DMS53 treated with DMSO at 0.1 percent for 48 hours (cell line): ENCODE data around the gene ZFHX3.

ENCODE experiments used
- DNase-seq: peaks from one replicate; lab custom pipeline; 2025; ENCODE audit not compliant: unreplicated experiment; lab: John Stamatoyannopoulos, UW

Gene ZFHX3

GRCh38 chr16:72936408-72936807 is 111.5 kb downstream of the ZFHX3 start:
- no peak for DNase-seq

- no peak for DNase-seq
Measured at GRCh38 chr16:72935896-72936295, 112.0 kb downstream of the ZFHX3 start.

- DNase-seq, result no peak
Measured at GRCh38 chr16:72934636-72935403, 113.1 kb downstream of the ZFHX3 start.

- DNase-seq, result no peak
Measured at GRCh38 chr16:72932677-72933335, 115.1 kb downstream of the ZFHX3 start.

- no peak for DNase-seq
Measured at GRCh38 chr16:72932050-72932449, 115.9 kb downstream of the ZFHX3 start.

GRCh38 chr16:72930396-72930795 is 117.5 kb downstream of the ZFHX3 start:
- DNase-seq, result no peak

- DNase-seq, result peak; percentile 3
Measured at GRCh38 chr16:72928090-72928981, 119.6 kb downstream of the ZFHX3 start.

GRCh38 chr16:72927199-72928089 is 120.5 kb downstream of the ZFHX3 start:
- peak; percentile 32 for DNase-seq

- DNase-seq, result no peak
Measured at GRCh38 chr16:72926177-72927070, 121.5 kb downstream of the ZFHX3 start.

- no peak for DNase-seq
Measured at GRCh38 chr16:72925631-72925979, 122.3 kb downstream of the ZFHX3 start.

GRCh38 chr16:72924927-72925630 is 122.8 kb downstream of the ZFHX3 start:
- DNase-seq, result no peak

- no peak for DNase-seq
Measured at GRCh38 chr16:72924537-72924926, 123.4 kb downstream of the ZFHX3 start.

GRCh38 chr16:72923757-72924156 is 124.2 kb downstream of the ZFHX3 start:
- DNase-seq, result no peak

GRCh38 chr16:72922714-72923113 is 125.2 kb downstream of the ZFHX3 start:
- no peak for DNase-seq

- no peak for DNase-seq
Measured at GRCh38 chr16:72921620-72922019, 126.3 kb downstream of the ZFHX3 start.

- DNase-seq, result no peak
Measured at GRCh38 chr16:72921106-72921505, 126.8 kb downstream of the ZFHX3 start.

GRCh38 chr16:72917051-72917450 is 130.9 kb downstream of the ZFHX3 start:
- DNase-seq, result no peak

- no peak for DNase-seq
Measured at GRCh38 chr16:72915331-72915730, 132.6 kb downstream of the ZFHX3 start.

GRCh38 chr16:72913551-72913950 is 134.4 kb downstream of the ZFHX3 start:
- DNase-seq, result no peak
